SK-N-SH (cell line): ENCODE measurements around the gene CHCHD3. TPM values are rescaled to one million over a fixed set of nuclear protein-coding genes. Genes with fewer than 3 reads are reported as not detected.

Experiments
- CTCF ChIA-PET: fragments of 300-600, 350-600 bp; formaldehyde crosslinking; extraction: SDS; loops from one replicate; lab custom pipeline; 2021; lab: Yijun Ruan, JAX
- POLR2A ChIA-PET: fragments of 350-600 bp; sonication (Branson Sonifier 250); formaldehyde crosslinking; extraction: SDS; loops from one replicate; lab custom pipeline; 2020; ENCODE audit warnings: antibody characterized with exemption, inconsistent platforms; lab: Yijun Ruan, JAX
- DNase-seq: peaks from one replicate; pipeline ENCODE4 v3.0.0; 2012
- H2AFZ ChIP-seq: fragments of 200-600 bp; sonication (generic); 2 replicates; pipeline ENCODE4 v1.8.1; 2016; ENCODE audit warnings: antibody characterized with exemption, mild to moderate bottlenecking, low read depth
- H3F3A ChIP-seq: fragments of 200-600 bp; sonication (generic); replicated peaks from 2 replicates; pipeline ENCODE3; 2016; ENCODE audit warnings: antibody characterized with exemption, mild to moderate bottlenecking; ENCODE audit not compliant: insufficient read depth
- H3K27ac ChIP-seq, 2 experiments: fragments of 200-500 bp in 1 of 2; fragments of 200-600 bp in 1 of 2; sonication (Bioruptor generic) in 1 of 2; sonication (generic), shearing (Covaris generic) in 1 of 2; 2 replicates each; pipeline versions ENCODE4 v1.5.1 to v1.6.1; 2014 to 2016; ENCODE audit warnings: low read depth in 2 of 2, inconsistent platforms in 1 of 2, low read length in 1 of 2, mild to moderate bottlenecking in 1 of 2, mixed read lengths in 1 of 2
- H3K27me3 ChIP-seq: fragments of 200-600 bp; sonication (generic), shearing (Covaris generic); 2 replicates; pipeline ENCODE4 v1.6.1; 2016; ENCODE audit warnings: mixed run types; ENCODE audit not compliant: insufficient read depth
- H3K36me3 ChIP-seq, 2 experiments: fragments of 200-500 bp in 1 of 2; fragments of 200-600 bp in 1 of 2; sonication (Bioruptor generic) in 1 of 2; sonication (generic) in 1 of 2; replicated peaks in 1 of 2; 2 replicates each; pipeline versions ENCODE3 to v1.5.1; 2014 to 2016; ENCODE audit warnings: low read length in 1 of 2, mild to moderate bottlenecking in 1 of 2; ENCODE audit not compliant: insufficient read depth in 2 of 2, control insufficient read depth in 1 of 2
- H3K4me1 ChIP-seq, 2 experiments: fragments of 200-500 bp in 1 of 2; fragments of 200-600 bp in 1 of 2; sonication (Bioruptor generic) in 1 of 2; sonication (generic), shearing (Covaris generic) in 1 of 2; 2 replicates each; pipeline versions ENCODE4 v1.5.1 to v1.6.1; 2014 to 2016; ENCODE audit warnings: low read depth in 1 of 2, low read length in 1 of 2, mixed run types in 1 of 2; ENCODE audit not compliant: insufficient read depth in 2 of 2, control insufficient read depth in 1 of 2
- H3K4me2 ChIP-seq: fragments of 200-600 bp; sonication (generic), shearing (Covaris generic); 2 replicates; pipeline ENCODE4 v1.6.1; 2017; ENCODE audit warnings: mixed run types
- H3K4me3 ChIP-seq, 2 experiments: fragments of 200-500 bp in 1 of 2; fragments of 200-600 bp in 1 of 2; sonication (Bioruptor generic) in 1 of 2; sonication (generic), shearing (Covaris generic) in 1 of 2; 2 replicates each; pipeline versions ENCODE4 v1.5.1 to v1.8.1; 2014 to 2016; ENCODE audit warnings: low read depth in 2 of 2, inconsistent platforms in 1 of 2, low read length in 1 of 2, mild to moderate bottlenecking in 1 of 2, mixed read lengths in 1 of 2, moderate library complexity in 1 of 2
- H3K79me2 ChIP-seq: fragments of 200-600 bp; sonication (generic); 2 replicates; pipeline ENCODE4 v1.8.1; 2017; ENCODE audit warnings: mild to moderate bottlenecking; ENCODE audit not compliant: insufficient read depth
- H3K9ac ChIP-seq: fragments of 200-600 bp; sonication (generic); 2 replicates; pipeline ENCODE4 v1.6.1; 2017; ENCODE audit warnings: mixed run types
- H3K9me2 ChIP-seq: fragments of 200-600 bp; sonication (generic); 2 replicates; pipeline ENCODE4 v1.6.1; 2017; ENCODE audit warnings: mixed run types
- H3K9me3 ChIP-seq: fragments of 200-600 bp; sonication (generic); 2 replicates; pipeline ENCODE4 v1.6.1; 2017; ENCODE audit warnings: mixed run types, mild to moderate bottlenecking, moderate library complexity
- H4K20me1 ChIP-seq: fragments of 200-600 bp; sonication (generic); 2 replicates; pipeline ENCODE4 v1.6.1; 2017; ENCODE audit warnings: mild to moderate bottlenecking, mixed run types; ENCODE audit not compliant: insufficient read depth
- EP300 ChIP-seq, 2 experiments: IDR thresholded peaks; 2 replicates each; pipeline versions ENCODE4 v1.4.0 to v1.6.1; 2012; ENCODE audit warnings: borderline replicate concordance in 1 of 2, low read depth in 1 of 2, low read length in 1 of 2
- EZH2phosphoT487 ChIP-seq: fragments of 200-600 bp; sonication (generic); IDR thresholded peaks from 2 replicates; pipeline ENCODE4 v1.6.1; 2017; ENCODE audit warnings: low read depth, mixed run types, mild to moderate bottlenecking, antibody characterized with exemption, moderate library complexity, borderline replicate concordance
- FOSL2 ChIP-seq: IDR thresholded peaks from 2 replicates; pipeline ENCODE4 v1.4.0; 2012; ENCODE audit warnings: low read depth, mild to moderate bottlenecking, moderate library complexity, borderline replicate concordance
- FOXJ3 ChIP-seq: sonication (generic); formaldehyde crosslinking; IDR thresholded peaks from 2 replicates; pipeline ENCODE4 v1.5.1; 2020; ENCODE audit warnings: mild to moderate bottlenecking, missing genetic modification reagents
- FOXM1 ChIP-seq: IDR thresholded peaks from 2 replicates; pipeline ENCODE4 v1.4.0; 2012; ENCODE audit warnings: low read depth, mild to moderate bottlenecking
- GABPA ChIP-seq: IDR thresholded peaks from 2 replicates; pipeline ENCODE4 v1.4.0; 2012; ENCODE audit warnings: low read depth, mild to moderate bottlenecking
- GATA2 ChIP-seq: sonication (generic); formaldehyde crosslinking; IDR thresholded peaks from 2 replicates; pipeline ENCODE4 v1.5.0; 2020; ENCODE audit warnings: mild to moderate bottlenecking, missing genetic modification reagents
- JUND ChIP-seq: IDR thresholded peaks from 2 replicates; pipeline ENCODE4 v1.4.0; 2012
- MXI1 ChIP-seq: IDR thresholded peaks from 2 replicates; pipeline ENCODE4 v1.6.1; 2012; ENCODE audit warnings: mild to moderate bottlenecking, low read depth, low read length, improper control_type of control experiment
- NFIC ChIP-seq: IDR thresholded peaks from 2 replicates; pipeline ENCODE4 v1.4.0; 2012; ENCODE audit warnings: borderline replicate concordance
- POLR2AphosphoS5 ChIP-seq: IDR thresholded peaks from 2 replicates; pipeline ENCODE4 v1.6.1; 2012; ENCODE audit warnings: low read depth, low read length
- RXRA ChIP-seq: IDR thresholded peaks from 2 replicates; pipeline ENCODE4 v1.4.0; 2012; ENCODE audit warnings: low read depth, mild to moderate bottlenecking, borderline replicate concordance
- SIN3A ChIP-seq: IDR thresholded peaks from 2 replicates; pipeline ENCODE4 v1.6.1; 2012; ENCODE audit warnings: low read depth, mild to moderate bottlenecking, low read length, moderate library complexity, borderline replicate concordance
- SMC3 ChIP-seq: IDR thresholded peaks from 2 replicates; pipeline ENCODE4 v1.6.1; 2012; ENCODE audit warnings: low read depth, low read length, improper control_type of control experiment
- TCF12 ChIP-seq: IDR thresholded peaks from 2 replicates; pipeline ENCODE4 v1.4.0; 2012
- YY1 ChIP-seq: IDR thresholded peaks from 2 replicates; pipeline ENCODE4 v1.4.0; 2012; ENCODE audit warnings: low read depth, mild to moderate bottlenecking
- WGBS: methylation state at CpG from one replicate; pipeline ENCODE4 v1.1.6; 2017; ENCODE audit warnings: low lambda C conversion rate; 5-methylcytosine and 5-hydroxymethylcytosine counted together
- polyA plus RNA-seq, 3 experiments: library from polyadenylated mRNA; depleted of rRNA; stranded (reverse); fragments of >200 nt; gene quantifications; 2 replicates each; pipeline ENCODE4 v1.2.3, GENCODE V29; 2012
- TF ChIP-seq, protein P1 (sequence below): IDR thresholded peaks from 2 replicates; pipeline ENCODE4; 2012
- TF ChIP-seq, protein P2 (sequence below): IDR thresholded peaks from 2 replicates; pipeline ENCODE4 v1.4.0; 2012; ENCODE audit warnings: low read depth
- TF ChIP-seq, protein P3 (sequence below): fragments of 200-600 bp; sonication (generic); IDR thresholded peaks from 2 replicates; pipeline ENCODE4 v1.6.1; 2017; ENCODE audit warnings: antibody characterized with exemption, mild to moderate bottlenecking, moderate library complexity
- TF ChIP-seq, protein P4 (sequence below): fragments of 150-350 bp; IDR thresholded peaks from 2 replicates; pipeline ENCODE4 v1.6.1; 2016; ENCODE audit warnings: mild to moderate bottlenecking, low read depth, low read length

The CHCHD3 gene
- polyA plus RNA-seq, 1 of the 3 experiments (the other 2 are of a cell fraction) = 97.1 TPM

DNA sequence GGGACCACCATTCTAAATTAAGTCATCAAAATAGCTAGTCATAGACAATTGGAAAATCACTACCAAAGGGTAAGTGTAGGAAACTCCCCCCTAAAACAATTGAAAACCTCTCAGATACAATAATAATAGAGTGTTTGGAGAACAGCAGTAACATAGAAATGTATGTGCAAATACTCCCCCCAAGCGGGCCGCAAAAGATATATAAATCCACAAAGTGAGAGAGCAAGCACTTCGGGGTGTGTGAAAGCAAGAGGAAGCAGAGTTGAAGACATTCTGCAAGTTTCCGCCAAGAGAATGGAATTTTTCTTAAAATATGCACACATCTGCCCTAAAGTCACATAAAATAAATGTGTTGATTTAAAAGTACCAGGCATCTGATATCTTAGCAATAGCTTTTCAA lies 33.3 kb downstream of the CHCHD3 start:
- Histone ChIP-seq H3K4me1 (peaks cover 15 to 25% of the 10 kb centered on the region in 2 experiments), H3K36me3 (peaks cover 0 to 7% of the 10 kb centered on the region in 2 experiments), H3F3A (peaks cover 11% of the 10 kb centered on the region), H3K9me3 (no peaks in the 10 kb centered on the region), H4K20me1 (peaks cover 3% of the 10 kb centered on the region; the same call in 1 of the 2 replicates), H3K9me2 (no peaks in the 10 kb centered on the region), H3K9ac (no peak overlapping the region), H3K4me2 (no peak overlapping the region), H3K27me3 (no peaks in the 10 kb centered on the region), H3K79me2 (peaks cover 80% of the 10 kb centered on the region), H2AFZ (no peak overlapping the region), H3K4me3 (no peak overlapping the region), H3K27ac (no peak overlapping the region)
- WGBS = 96% methylated on average over 4 of the region's 4 CpGs
- POLR2A ChIA-PET = no interaction called here
- TF ChIP-seq GATA2 (CRISPR knock-in tag) (no peak), NFIC (no peak), RXRA (no peak), JUND (no peak), FOXJ3 (CRISPR knock-in tag) (no peak), YY1 (no peak), MXI1 (no peak)
- TF ChIP-seq, protein P1, sequence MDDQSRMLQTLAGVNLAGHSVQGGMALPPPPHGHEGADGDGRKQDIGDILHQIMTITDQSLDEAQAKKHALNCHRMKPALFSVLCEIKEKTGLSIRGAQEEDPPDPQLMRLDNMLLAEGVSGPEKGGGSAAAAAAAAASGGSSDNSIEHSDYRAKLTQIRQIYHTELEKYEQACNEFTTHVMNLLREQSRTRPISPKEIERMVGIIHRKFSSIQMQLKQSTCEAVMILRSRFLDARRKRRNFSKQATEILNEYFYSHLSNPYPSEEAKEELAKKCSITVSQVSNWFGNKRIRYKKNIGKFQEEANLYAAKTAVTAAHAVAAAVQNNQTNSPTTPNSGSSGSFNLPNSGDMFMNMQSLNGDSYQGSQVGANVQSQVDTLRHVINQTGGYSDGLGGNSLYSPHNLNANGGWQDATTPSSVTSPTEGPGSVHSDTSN = no peak
- TF ChIP-seq, protein P2, sequence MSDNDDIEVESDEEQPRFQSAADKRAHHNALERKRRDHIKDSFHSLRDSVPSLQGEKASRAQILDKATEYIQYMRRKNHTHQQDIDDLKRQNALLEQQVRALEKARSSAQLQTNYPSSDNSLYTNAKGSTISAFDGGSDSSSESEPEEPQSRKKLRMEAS = no peak
- TF ChIP-seq, protein P3, sequence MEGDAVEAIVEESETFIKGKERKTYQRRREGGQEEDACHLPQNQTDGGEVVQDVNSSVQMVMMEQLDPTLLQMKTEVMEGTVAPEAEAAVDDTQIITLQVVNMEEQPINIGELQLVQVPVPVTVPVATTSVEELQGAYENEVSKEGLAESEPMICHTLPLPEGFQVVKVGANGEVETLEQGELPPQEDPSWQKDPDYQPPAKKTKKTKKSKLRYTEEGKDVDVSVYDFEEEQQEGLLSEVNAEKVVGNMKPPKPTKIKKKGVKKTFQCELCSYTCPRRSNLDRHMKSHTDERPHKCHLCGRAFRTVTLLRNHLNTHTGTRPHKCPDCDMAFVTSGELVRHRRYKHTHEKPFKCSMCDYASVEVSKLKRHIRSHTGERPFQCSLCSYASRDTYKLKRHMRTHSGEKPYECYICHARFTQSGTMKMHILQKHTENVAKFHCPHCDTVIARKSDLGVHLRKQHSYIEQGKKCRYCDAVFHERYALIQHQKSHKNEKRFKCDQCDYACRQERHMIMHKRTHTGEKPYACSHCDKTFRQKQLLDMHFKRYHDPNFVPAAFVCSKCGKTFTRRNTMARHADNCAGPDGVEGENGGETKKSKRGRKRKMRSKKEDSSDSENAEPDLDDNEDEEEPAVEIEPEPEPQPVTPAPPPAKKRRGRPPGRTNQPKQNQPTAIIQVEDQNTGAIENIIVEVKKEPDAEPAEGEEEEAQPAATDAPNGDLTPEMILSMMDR = no peak
- CTCF ChIA-PET = interaction anchor here (1.0 to 1.4 kb wide), 3 partner anchors 16 to 196 kb away, joined by 3 to 4 read pairs (median 3); no protein-coding TSS in a partner anchor
- DNase-seq = no peak

DNA sequence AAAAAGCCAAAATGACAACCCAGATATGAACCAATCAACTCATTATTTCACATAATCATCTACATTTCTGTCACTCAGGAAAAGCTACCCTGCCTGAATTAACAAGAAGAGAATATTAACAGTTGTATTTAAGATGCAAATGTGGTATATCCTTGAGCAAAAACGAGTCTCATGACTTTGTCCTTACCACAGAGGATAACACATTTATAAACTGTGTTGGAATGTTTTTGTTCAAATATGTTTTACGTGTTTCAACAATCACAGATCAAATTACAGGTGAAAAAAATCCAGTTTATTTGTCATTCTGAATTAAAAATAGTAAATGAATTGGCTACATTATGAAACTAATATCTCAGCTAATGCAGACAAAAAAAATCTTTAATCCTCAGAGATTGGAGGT lies 34.6 kb downstream of the CHCHD3 start:
- WGBS = 92% methylated on average over 2 of the region's 2 CpGs
- Histone ChIP-seq H4K20me1 (peaks cover 3% of the 10 kb centered on the region; the same call in 1 of the 2 replicates), H3K9me2 (no peaks in the 10 kb centered on the region)
- no peak for TF ChIP-seq NFIC
- TF ChIP-seq EZH2phosphoT487 = no peak
- TF ChIP-seq FOXM1 = no peak
- TF ChIP-seq, protein P4, sequence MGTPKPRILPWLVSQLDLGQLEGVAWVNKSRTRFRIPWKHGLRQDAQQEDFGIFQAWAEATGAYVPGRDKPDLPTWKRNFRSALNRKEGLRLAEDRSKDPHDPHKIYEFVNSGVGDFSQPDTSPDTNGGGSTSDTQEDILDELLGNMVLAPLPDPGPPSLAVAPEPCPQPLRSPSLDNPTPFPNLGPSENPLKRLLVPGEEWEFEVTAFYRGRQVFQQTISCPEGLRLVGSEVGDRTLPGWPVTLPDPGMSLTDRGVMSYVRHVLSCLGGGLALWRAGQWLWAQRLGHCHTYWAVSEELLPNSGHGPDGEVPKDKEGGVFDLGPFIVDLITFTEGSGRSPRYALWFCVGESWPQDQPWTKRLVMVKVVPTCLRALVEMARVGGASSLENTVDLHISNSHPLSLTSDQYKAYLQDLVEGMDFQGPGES = no peak
- TF ChIP-seq RXRA = no peak
- no peak for TF ChIP-seq EP300 (IDR thresholded peaks at IDR 0.05; ENCODE audit: borderline replicate concordance in 1 of 2, low read depth in 1 of 2, low read length in 1 of 2)
- TF ChIP-seq, protein P3 = no peak
- TF ChIP-seq TCF12 = no peak
- TF ChIP-seq GATA2 (CRISPR knock-in tag) = no peak
- no peak for TF ChIP-seq JUND
- TF ChIP-seq FOSL2 = no peak
- TF ChIP-seq SMC3 = no peak
- TF ChIP-seq, protein P1 = no peak
- TF ChIP-seq POLR2AphosphoS5 = no peak
- TF ChIP-seq SIN3A = no peak
- TF ChIP-seq GABPA = no peak

More for the DNA sequence above, 34.6 kb downstream of the CHCHD3 start:
- POLR2A ChIA-PET = no interaction called here
- Histone ChIP-seq H2AFZ (no peak overlapping the region), H3K4me3 (no peak overlapping the region), H3K4me1 (peaks cover 7 to 18% of the 10 kb centered on the region in 2 experiments), H3F3A (no peaks in the 10 kb centered on the region), H3K9ac (no peak overlapping the region), H3K79me2 (peaks cover 78% of the 10 kb centered on the region), H3K27ac (no peak overlapping the region), H3K9me3 (no peaks in the 10 kb centered on the region), H3K36me3 (peaks cover 0 to 7% of the 10 kb centered on the region in 2 experiments), H3K4me2 (no peak overlapping the region), H3K27me3 (no peaks in the 10 kb centered on the region)
- CTCF ChIA-PET = interaction anchor here (1.0 kb wide), 1 partner anchor 195 kb away, joined by 3 read pairs; no protein-coding TSS in a partner anchor
- no peak for DNase-seq
